PFSK-1 (cell line): ENCODE data around the gene MYO3A. TPM values are rescaled to one million over a fixed set of nuclear protein-coding genes. Genes with fewer than 3 reads are reported as not detected.

Experiments
- FOXP2 ChIP-seq: optimal IDR thresholded peaks from 2 replicates; pipeline ENCODE3; 2011; ENCODE audit warnings: borderline replicate concordance, control low read depth, inconsistent platforms; ENCODE audit not compliant: insufficient read depth; ENCODE audit errors: extremely low read length, extremely low read depth
- POLR2AphosphoS5 ChIP-seq: IDR thresholded peaks from 2 replicates; pipeline ENCODE4 v1.6.1; 2012; ENCODE audit warnings: low read depth, mild to moderate bottlenecking, control low read depth, low read length, moderate library complexity
- REST ChIP-seq, 2 experiments: IDR thresholded peaks; 2 replicates each; pipeline versions ENCODE4 v1.6.1 to v1.8.0; 2011 to 2012; ENCODE audit warnings: low read depth in 2 of 2, low read length in 2 of 2, control low read depth in 1 of 2, inconsistent platforms in 1 of 2, mild to moderate bottlenecking in 1 of 2, moderate library complexity in 1 of 2; ENCODE audit not compliant: insufficient read depth in 1 of 2
- SIN3A ChIP-seq: IDR thresholded peaks from 2 replicates; pipeline ENCODE4 v1.6.1; 2012; ENCODE audit warnings: mild to moderate bottlenecking, low read length, moderate library complexity, borderline replicate concordance; ENCODE audit not compliant: insufficient read depth
- TAF1 ChIP-seq: IDR thresholded peaks from 2 replicates; pipeline ENCODE4 v1.6.1; 2012; ENCODE audit warnings: low read length, control low read depth, borderline replicate concordance; ENCODE audit not compliant: insufficient read depth
- polyA plus RNA-seq: library from polyadenylated mRNA; unstranded; fragments of >200 nt; gene quantifications from one replicate; pipeline ENCODE4 v1.2.1, GENCODE V29; 2012; ENCODE audit warnings: low read depth, missing spikeins; ENCODE audit not compliant: insufficient read length

MYO3A gene, protein sequence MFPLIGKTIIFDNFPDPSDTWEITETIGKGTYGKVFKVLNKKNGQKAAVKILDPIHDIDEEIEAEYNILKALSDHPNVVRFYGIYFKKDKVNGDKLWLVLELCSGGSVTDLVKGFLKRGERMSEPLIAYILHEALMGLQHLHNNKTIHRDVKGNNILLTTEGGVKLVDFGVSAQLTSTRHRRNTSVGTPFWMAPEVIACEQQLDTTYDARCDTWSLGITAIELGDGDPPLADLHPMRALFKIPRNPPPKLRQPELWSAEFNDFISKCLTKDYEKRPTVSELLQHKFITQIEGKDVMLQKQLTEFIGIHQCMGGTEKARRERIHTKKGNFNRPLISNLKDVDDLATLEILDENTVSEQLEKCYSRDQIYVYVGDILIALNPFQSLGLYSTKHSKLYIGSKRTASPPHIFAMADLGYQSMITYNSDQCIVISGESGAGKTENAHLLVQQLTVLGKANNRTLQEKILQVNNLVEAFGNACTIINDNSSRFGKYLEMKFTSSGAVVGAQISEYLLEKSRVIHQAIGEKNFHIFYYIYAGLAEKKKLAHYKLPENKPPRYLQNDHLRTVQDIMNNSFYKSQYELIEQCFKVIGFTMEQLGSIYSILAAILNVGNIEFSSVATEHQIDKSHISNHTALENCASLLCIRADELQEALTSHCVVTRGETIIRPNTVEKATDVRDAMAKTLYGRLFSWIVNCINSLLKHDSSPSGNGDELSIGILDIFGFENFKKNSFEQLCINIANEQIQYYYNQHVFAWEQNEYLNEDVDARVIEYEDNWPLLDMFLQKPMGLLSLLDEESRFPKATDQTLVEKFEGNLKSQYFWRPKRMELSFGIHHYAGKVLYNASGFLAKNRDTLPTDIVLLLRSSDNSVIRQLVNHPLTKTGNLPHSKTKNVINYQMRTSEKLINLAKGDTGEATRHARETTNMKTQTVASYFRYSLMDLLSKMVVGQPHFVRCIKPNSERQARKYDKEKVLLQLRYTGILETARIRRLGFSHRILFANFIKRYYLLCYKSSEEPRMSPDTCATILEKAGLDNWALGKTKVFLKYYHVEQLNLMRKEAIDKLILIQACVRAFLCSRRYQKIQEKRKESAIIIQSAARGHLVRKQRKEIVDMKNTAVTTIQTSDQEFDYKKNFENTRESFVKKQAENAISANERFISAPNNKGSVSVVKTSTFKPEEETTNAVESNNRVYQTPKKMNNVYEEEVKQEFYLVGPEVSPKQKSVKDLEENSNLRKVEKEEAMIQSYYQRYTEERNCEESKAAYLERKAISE (N-terminal part only)
- polyA plus RNA-seq = not detected

DNA sequence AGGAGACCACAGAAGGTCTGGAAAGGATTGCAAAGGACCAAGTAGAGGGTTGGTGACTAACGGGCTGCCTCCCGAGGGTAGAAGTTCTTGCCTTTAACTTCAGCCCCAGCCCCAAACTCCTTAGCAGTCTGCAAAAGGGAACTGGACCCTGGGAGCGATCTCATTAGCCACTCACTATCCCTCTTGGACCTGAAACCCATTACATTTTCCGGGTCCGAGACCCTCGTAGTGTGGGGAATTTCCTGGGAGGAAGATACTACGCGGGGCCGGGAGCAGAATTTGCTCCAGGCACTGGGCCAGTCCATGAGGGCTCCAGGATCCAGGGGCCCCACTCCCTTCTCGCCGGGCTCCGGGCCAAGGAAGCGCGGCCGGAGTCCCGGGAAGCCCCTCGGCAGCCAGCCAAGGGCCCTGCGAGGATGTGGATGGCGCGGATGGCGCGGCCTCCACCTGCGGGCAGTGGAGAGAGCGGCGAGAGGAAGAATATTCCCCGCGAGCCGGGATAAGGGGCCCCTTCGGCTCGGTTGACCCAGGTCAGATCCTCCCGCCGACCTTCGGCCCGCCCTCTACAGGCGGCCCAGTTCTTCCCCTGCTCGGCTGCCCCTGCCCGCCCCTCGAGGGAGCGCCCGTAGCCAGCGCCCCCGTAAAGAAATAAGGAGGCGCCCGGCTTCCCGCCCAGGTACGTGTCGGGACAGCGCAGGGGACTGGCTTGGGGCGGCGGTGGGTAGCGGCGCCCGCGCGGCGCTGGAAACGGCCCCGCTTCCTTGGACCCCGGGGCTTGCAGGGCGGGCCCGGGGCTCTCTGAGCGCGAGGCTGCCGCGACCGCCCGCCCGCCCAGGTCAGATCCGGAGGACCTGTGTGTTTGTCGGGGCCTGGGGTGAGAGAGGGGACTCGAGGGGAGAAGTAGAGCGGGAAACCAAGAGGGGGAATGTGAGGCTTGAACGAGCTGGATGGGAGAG, at the start of gene MYO3A:
TSS of gene MYO3A (plus strand) at position 577 of the 956 bp plus-strand sequence. CDS start 17,882 bp downstream, outside the sequence.
- TF ChIP-seq REST (IDR thresholded peaks at IDR 0.05; ENCODE audit: insufficient read depth in 1 of 2, low read depth in 2 of 2, low read length in 2 of 2) (no peak), FOXP2 (no peak), SIN3A (no peak), POLR2AphosphoS5 (no peak), TAF1 (no peak)

- no peak for TF ChIP-seq REST (IDR thresholded peaks at IDR 0.05; ENCODE audit: insufficient read depth in 1 of 2, low read depth in 2 of 2, low read length in 2 of 2)
Measured at GRCh38 chr10:25888627-25889026, 45.4 kb upstream of the MYO3A start.

GRCh38 chr10:25890995-25891394, 43.0 kb upstream of the MYO3A start:
- no peak for TF ChIP-seq REST (IDR thresholded peaks at IDR 0.05; ENCODE audit: insufficient read depth in 1 of 2, low read depth in 2 of 2, low read length in 2 of 2)
- TF ChIP-seq TAF1 = no peak
- no peak for TF ChIP-seq SIN3A
- TF ChIP-seq FOXP2 = no peak
- TF ChIP-seq POLR2AphosphoS5 = no peak

DNA sequence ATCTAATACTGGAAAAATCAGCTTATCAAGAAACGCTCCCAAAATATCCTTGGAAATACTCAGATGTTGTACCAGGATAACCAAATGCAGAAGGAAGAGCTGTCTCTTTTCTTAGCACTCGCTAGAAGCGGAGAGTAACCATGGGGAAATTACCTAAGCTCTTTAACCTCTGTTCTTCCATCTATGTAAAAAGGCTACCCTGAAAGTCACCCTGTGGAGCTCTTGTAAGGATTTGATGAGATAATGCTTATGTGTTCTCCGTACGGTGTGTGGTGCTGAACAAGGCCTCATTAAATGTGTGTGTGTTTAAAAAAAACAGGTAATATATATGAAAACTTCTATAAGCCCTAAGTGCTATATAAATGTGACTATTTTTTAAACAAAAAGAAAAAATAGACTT, 38.2 kb upstream of the MYO3A start:
- TF ChIP-seq FOXP2 = no peak
- TF ChIP-seq REST (IDR thresholded peaks at IDR 0.05; ENCODE audit: insufficient read depth in 1 of 2, low read depth in 2 of 2, low read length in 2 of 2) = no peak
- TF ChIP-seq POLR2AphosphoS5 = no peak
- TF ChIP-seq SIN3A = no peak
- no peak for TF ChIP-seq TAF1
